Ishikawa (cell line): ENCODE results near the gene PAPPA.

Experiments used
- CEBPB ChIP-seq: IDR thresholded peaks from 2 replicates; pipeline ENCODE4 v1.6.1; 2012
- CREB1 ChIP-seq: IDR thresholded peaks from 2 replicates; pipeline ENCODE4 v1.6.1; 2012; ENCODE audit warnings: low read depth
- EGR1 ChIP-seq: IDR thresholded peaks from 2 replicates; pipeline ENCODE4 v1.6.1; 2012
- EP300 ChIP-seq: IDR thresholded peaks from 2 replicates; pipeline ENCODE4 v1.6.1; 2012; ENCODE audit warnings: borderline replicate concordance
- FOXM1 ChIP-seq: IDR thresholded peaks from 2 replicates; pipeline ENCODE4 v1.6.1; 2012; ENCODE audit warnings: low read depth, borderline replicate concordance
- MAX ChIP-seq: IDR thresholded peaks from 2 replicates; pipeline ENCODE4 v1.6.1; 2012
- NFIC ChIP-seq: IDR thresholded peaks from 2 replicates; pipeline ENCODE4 v1.6.1; 2012
- RAD21 ChIP-seq: IDR thresholded peaks from 2 replicates; pipeline ENCODE4 v1.6.1; 2012; ENCODE audit warnings: low read depth
- REST ChIP-seq: IDR thresholded peaks from 2 replicates; pipeline ENCODE4 v1.6.1; 2012; ENCODE audit warnings: low read depth, mild to moderate bottlenecking
- TAF1 ChIP-seq: IDR thresholded peaks from 2 replicates; pipeline ENCODE4 v1.6.1; 2012; ENCODE audit warnings: low read depth, mild to moderate bottlenecking
- TCF12 ChIP-seq: IDR thresholded peaks from 2 replicates; pipeline ENCODE4 v1.6.1; 2012; ENCODE audit warnings: low read depth
- YY1 ChIP-seq: IDR thresholded peaks from 2 replicates; pipeline ENCODE4 v1.6.1; 2012; ENCODE audit warnings: low read depth
- ZBTB7A ChIP-seq: IDR thresholded peaks from 2 replicates; pipeline ENCODE4 v1.6.1; 2012; ENCODE audit warnings: low read depth
- TF ChIP-seq, protein P1 (sequence below): IDR thresholded peaks from 2 replicates; pipeline ENCODE4 v1.6.1; 2012

DNA sequence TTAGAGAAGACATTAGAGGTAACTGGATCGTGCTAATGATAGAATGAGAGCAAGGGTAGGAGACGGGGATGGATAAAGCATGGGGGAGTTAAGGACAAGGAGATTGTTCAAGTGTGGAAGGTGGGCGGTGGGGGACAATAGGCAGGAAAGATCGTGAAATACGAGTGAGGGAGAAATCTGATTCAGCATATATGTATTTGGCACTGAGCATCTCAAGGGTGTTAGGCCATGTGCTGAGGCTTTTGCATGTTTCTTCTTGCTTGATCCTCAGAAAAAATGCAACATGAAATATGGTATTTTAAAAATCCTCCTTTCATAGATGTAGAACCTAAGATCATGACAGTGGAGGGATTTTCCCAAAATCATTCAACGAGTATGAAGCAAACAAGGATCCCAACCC is 240.5 kb downstream of the PAPPA start:
- no peak for TF ChIP-seq EP300
- no peak for TF ChIP-seq REST
- no peak for TF ChIP-seq NFIC
- no peak for TF ChIP-seq TCF12
- TF ChIP-seq YY1 = no peak
- TF ChIP-seq TAF1 = no peak
- TF ChIP-seq, protein P1, sequence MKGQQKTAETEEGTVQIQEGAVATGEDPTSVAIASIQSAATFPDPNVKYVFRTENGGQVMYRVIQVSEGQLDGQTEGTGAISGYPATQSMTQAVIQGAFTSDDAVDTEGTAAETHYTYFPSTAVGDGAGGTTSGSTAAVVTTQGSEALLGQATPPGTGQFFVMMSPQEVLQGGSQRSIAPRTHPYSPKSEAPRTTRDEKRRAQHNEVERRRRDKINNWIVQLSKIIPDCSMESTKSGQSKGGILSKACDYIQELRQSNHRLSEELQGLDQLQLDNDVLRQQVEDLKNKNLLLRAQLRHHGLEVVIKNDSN = no peak
- TF ChIP-seq CREB1 = no peak
- no peak for TF ChIP-seq RAD21
- TF ChIP-seq EGR1 = no peak
- TF ChIP-seq MAX = no peak
- no peak for TF ChIP-seq ZBTB7A
- TF ChIP-seq CEBPB = no peak
- TF ChIP-seq FOXM1 = no peak
